K562 (cell line): ENCODE data around the gene EFCAB13. TPM values are rescaled to one million over a fixed set of nuclear protein-coding genes. Genes with fewer than 3 reads are reported as not detected.

Experiments used
- CBX5 ChIP-seq: IDR thresholded peaks from 2 replicates; pipeline ENCODE4 v1.6.1; 2014; ENCODE audit warnings: low read depth, borderline replicate concordance
- SMARCA4 ChIP-seq: fragments of 450-650 bp; IDR thresholded peaks from 2 replicates; pipeline ENCODE4 v1.6.1; 2016
- ZBTB7A ChIP-seq: IDR thresholded peaks from 2 replicates; pipeline ENCODE4 v1.6.1; 2011; ENCODE audit warnings: low read depth, mild to moderate bottlenecking, low read length, moderate library complexity, borderline replicate concordance; ENCODE audit not compliant: control insufficient read depth
- ZNF592 ChIP-seq: fragments of 450-650 bp; IDR thresholded peaks from 2 replicates; pipeline ENCODE4 v1.6.1; 2017; ENCODE audit warnings: antibody characterized with exemption, mild to moderate bottlenecking
- polyA plus RNA-seq, 8 experiments: library from polyadenylated mRNA; depleted of rRNA in 4 of 8; stranded (reverse) in 5 of 8; unstranded in 3 of 8; fragments of >200 nt; fragmentation: Nextera tagmentation in 2 of 8; fragmentation: Illumina TruSeq in 1 of 8; extraction: Ambion mirVana in 2 of 8; extraction: Trizol in 1 of 8; gene quantifications; 2 replicates each; pipeline versions ENCODE4 v1.2.1 to v1.2.3, GENCODE V29; 2011 to 2014; ENCODE audit warnings: inconsistent platforms in 1 of 8, missing spikeins in 1 of 8
- total RNA-seq, 7 experiments: library from RNA; depleted of rRNA in 6 of 7; stranded (reverse); fragments of >200 nt in 6 of 7; fragmentation: Illumina TruSeq in 2 of 7; extraction: Trizol in 2 of 7; gene quantifications; 2 replicates each; pipeline versions ENCODE4 v1.2.1 to v1.2.3, GENCODE V29; 2011 to 2021; ENCODE audit warnings: low replicate concordance in 1 of 7
- TF ChIP-seq, protein P1 (sequence below): fragments of 450-650 bp; formaldehyde crosslinking; IDR thresholded peaks from 2 replicates; pipeline ENCODE4 v1.4.0; 2020; ENCODE audit warnings: mild to moderate bottlenecking

The EFCAB13 gene
- total and polyA plus RNA-seq, 9 of the 15 experiments (the other 6 are each of a cell fraction or from before 2014, with no cell fraction given): 0.32 to 1.3 (median 0.95) TPM

GRCh38 chr17:47280072-47280811 is 43.5 kb upstream of the EFCAB13 start (continued):
- TF ChIP-seq ZBTB7A (peak; percentile 35; the same call in 1 of the 2 replicates), SMARCA4 (peak; percentile 72; the same call in 1 of the 2 replicates), ZNF592 (peak; percentile 43; the same call in 1 of the 2 replicates), CBX5 (no peak)
- TF ChIP-seq, protein P1, sequence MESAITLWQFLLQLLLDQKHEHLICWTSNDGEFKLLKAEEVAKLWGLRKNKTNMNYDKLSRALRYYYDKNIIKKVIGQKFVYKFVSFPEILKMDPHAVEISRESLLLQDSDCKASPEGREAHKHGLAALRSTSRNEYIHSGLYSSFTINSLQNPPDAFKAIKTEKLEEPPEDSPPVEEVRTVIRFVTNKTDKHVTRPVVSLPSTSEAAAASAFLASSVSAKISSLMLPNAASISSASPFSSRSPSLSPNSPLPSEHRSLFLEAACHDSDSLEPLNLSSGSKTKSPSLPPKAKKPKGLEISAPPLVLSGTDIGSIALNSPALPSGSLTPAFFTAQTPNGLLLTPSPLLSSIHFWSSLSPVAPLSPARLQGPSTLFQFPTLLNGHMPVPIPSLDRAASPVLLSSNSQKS (CRISPR knock-in tag): no peak
